GM19438 (cell line): Measurements from ENCODE around the gene SLC35F3.
"Not testable (repeated sequence)": the region's sequence is repeated elsewhere in the genome, so short reads cannot be mapped to it uniquely, and the experiment has no call there.

Experiments used
- ATAC-seq: cut with Tn5 transposase; IDR thresholded peaks from one replicate; pipeline ENCODE4 v1.9.1; 2021; ENCODE audit warnings: low read depth; ENCODE audit not compliant: unreplicated experiment

SLC35F3 gene

GRCh38 chr1:233904633-233905415 is at the start of gene SLC35F3:
TSS of gene SLC35F3 (plus strand) at chr1:233904676.
- ATAC-seq, result no peak

GRCh38 chr1:233859446-233859845 is 45.0 kb upstream of the SLC35F3 start:
- no peak for ATAC-seq

GRCh38 chr1:233863901-233864545 is 40.5 kb upstream of the SLC35F3 start:
- no peak for ATAC-seq

GRCh38 chr1:233864578-233864977 is 39.9 kb upstream of the SLC35F3 start:
- no peak for ATAC-seq

- no peak for ATAC-seq
Measured at GRCh38 chr1:233865216-233865615, 39.3 kb upstream of the SLC35F3 start.

GRCh38 chr1:233865902-233866301 is 38.6 kb upstream of the SLC35F3 start:
- no peak for ATAC-seq

GRCh38 chr1:233867028-233867427 is 37.4 kb upstream of the SLC35F3 start:
- ATAC-seq, result no peak

GRCh38 chr1:233868461-233868860 is 36.0 kb upstream of the SLC35F3 start:
- no peak for ATAC-seq

GRCh38 chr1:233869680-233870079 is 34.8 kb upstream of the SLC35F3 start:
- no peak for ATAC-seq

GRCh38 chr1:233873666-233874065 is 30.8 kb upstream of the SLC35F3 start:
- no peak for ATAC-seq

- no peak for ATAC-seq
Measured at GRCh38 chr1:233879841-233880240, 24.6 kb upstream of the SLC35F3 start.

GRCh38 chr1:233883671-233884070 is 20.8 kb upstream of the SLC35F3 start:
- no peak for ATAC-seq

GRCh38 chr1:233884461-233885151 is 19.9 kb upstream of the SLC35F3 start:
- no peak for ATAC-seq

GRCh38 chr1:233885196-233885920 is 19.1 kb upstream of the SLC35F3 start:
- ATAC-seq, result no peak

- not testable (repeated sequence) for ATAC-seq
Measured at GRCh38 chr1:233891151-233891550, 13.3 kb upstream of the SLC35F3 start.

- peak; percentile 98 for ATAC-seq
Measured at GRCh38 chr1:233897325-233898162, 6.9 kb upstream of the SLC35F3 start.

GRCh38 chr1:233901495-233901894 is 3.0 kb upstream of the SLC35F3 start:
- no peak for ATAC-seq

- ATAC-seq, result no peak
Measured at GRCh38 chr1:233905416-233906051, 1.1 kb downstream of the SLC35F3 start.

- no peak for ATAC-seq
Measured at GRCh38 chr1:233907151-233907550, 2.7 kb downstream of the SLC35F3 start.
